Left cardiac atrium (tissue), 4 donors: ENCODE results near the gene POLR3A. TPM values are rescaled to one million over a fixed set of nuclear protein-coding genes. Genes with fewer than 3 reads are reported as not detected.

Experiments used
- ATAC-seq, 2 donors: fragments of 200-7000 bp; cut with Tn5 transposase; one replicate each; pipeline ENCODE4 v1.9.1; 2020; ENCODE audit warnings: mild to moderate bottlenecking in 2 of 2, moderate library complexity in 2 of 2
- DNase-seq: peaks from one replicate; pipeline ENCODE4 v3.0.0-alpha.2; 2020
- intact Hi-C, 2 donors: fragments of 100-400 bp; cut with DNase I; formaldehyde crosslinking; loops; one replicate each; pipeline versions ENCODE4 v1.14.1 to v1.15.1; 2022 to 2023
- total RNA-seq, 2 donors: library from RNA; stranded (reverse); fragmentation: NEBNext Ultra II Directional; extraction: Animal tissue kit (Norgen Biotek cat#: 25700); gene quantifications; one replicate each; pipeline ENCODE4 v1.2.1, GENCODE V29; 2021
- donor health status: DM: no; HTN: yes; CAD: no.
- donor health status: DM: no; HTN: yes; CAD: no; lungs with severe emphysema.
- donor health status: DM: yes; HTN: yes; CAD: no.
- donor health status: Dilated cardiomyopathy.

The POLR3A gene
- total RNA-seq, 2 donors from 2014 or later: 9.7 to 10.2 TPM

- intact Hi-C loops: loop anchor here (10.0 kb wide), 2 partner anchors 261 to 601 kb away; no protein-coding TSS in a partner anchor
- ATAC-seq: no peak
Observed at GRCh38 chr10:78053211-78053868, 24.0 kb upstream of the POLR3A start.

DNA sequence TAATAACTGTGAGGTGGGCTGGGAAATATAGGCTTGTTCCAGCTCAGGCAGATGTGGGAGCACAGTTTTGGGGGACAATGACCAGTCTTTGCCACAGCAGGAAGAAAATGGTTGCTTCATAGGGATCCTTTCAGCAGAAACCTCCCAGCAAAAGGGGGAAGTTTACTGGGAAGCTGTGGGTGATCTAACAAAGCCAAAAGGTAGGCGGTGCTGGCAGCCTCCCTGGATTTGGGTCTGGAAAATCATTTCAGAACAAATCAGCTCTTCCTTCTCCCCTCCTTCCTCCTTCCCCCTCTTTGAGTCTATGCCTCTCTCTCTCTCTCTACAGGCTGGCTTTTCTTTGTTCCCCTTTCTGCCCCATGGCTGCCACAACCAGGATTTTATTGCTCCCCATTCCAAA is 20.5 kb upstream of the POLR3A start:
- intact Hi-C loops: loop anchor here (5.0 to 10.0 kb wide), 4 partner anchors 252 to 1142 kb away; no protein-coding TSS in a partner anchor
- no peak for ATAC-seq
- DNase-seq: no peak

More at GRCh38 chr10:78053211-78053868, 24.0 kb upstream of the POLR3A start:
- DNase-seq: no peak

DNA sequence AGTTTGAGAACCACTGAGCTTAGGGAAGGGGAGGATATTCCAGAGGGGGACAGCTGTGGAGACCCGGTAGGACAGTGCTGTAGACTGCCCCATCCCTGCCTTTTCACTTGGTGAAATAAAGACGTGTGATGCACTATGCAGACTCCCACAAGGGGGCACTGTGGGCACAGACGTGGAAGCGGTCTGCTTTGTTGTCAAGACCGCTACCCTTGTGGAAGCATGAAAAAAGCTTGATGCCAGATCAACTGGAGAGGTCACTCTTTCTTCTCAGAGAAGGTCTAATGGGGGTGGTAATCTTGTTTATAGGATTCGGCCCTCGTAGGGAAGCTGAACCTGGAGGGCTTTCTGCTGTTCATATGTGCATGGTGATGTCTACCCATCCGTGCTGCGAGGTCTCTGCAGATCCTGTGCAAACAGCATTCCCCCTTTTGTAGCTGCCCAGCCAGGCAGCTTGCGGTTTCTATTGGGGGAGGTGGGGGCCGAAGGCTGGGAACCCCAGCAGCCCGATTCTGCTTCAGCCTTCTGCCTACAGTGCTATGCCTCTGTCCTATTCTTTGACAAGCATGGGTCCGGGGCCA is 18.1 kb upstream of the POLR3A start:
- DNase-seq: peak; percentile 91
- peak; percentile 81 to 87 for ATAC-seq
- intact Hi-C loops: loop anchor here (5.0 to 10.0 kb wide), 3 partner anchors 255 to 1145 kb away; no protein-coding TSS in a partner anchor

DNA sequence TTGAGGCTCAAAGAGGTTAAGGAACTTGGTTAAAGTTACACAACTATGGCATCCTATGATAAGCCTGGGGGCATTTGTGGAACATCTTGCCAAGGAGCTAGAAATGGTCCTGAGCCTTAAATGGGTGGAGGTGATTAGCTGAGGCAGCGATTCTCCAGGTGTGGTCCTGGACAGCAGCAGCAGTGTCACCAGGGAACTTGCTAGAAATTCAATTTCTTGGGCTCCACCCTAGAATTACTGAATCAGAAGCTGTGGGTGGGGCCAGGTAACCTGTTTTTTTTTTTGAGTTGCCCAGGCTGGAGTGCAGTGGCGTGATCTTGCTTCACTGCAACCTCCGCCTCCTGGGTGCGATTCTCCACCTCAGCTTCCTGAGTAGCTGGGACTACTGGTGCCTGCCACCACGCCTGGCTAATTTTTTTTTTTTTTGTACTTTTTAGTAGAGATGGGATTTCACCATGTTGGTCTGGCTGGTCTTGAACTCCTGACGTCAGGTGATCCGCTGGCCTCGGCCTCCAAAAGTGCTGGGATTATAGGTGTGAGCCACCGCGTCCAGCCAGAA is 17.5 kb upstream of the POLR3A start:
- DNase-seq (no peak), ATAC-seq (no peak)
- intact Hi-C loops: loop anchor here (5.0 to 10.0 kb wide), 3 partner anchors 256 to 1146 kb away; no protein-coding TSS in a partner anchor

DNA sequence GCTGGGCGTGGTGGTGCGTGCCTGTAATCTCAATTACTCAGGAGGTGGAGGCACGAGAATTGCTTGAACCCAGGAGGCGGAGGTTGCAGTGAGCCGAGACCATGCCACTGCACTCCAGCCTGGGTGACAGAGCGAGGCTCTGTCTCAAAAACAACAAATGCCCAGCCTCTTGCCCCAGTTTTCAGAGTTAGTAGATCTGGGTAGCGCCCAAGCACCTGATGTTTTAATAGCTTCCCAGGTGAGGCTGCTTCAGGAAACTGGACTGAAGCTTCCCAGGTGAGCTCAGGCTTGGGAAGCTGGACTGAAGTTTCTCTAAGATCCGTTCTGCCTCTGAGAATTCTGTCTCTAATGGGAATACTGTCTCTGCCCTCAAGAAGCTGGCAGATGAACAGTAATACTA is 16.5 kb upstream of the POLR3A start:
- DNase-seq: no peak
- intact Hi-C loops: loop anchor here (5.0 to 10.0 kb wide), 3 partner anchors 256 to 1146 kb away; no protein-coding TSS in a partner anchor

GRCh38 chr10:78045237-78045636 is 15.9 kb upstream of the POLR3A start:
- ATAC-seq (no peak), DNase-seq (no peak)
- intact Hi-C loops: loop anchor here (5.0 to 10.0 kb wide), 3 partner anchors 257 to 1147 kb away; no protein-coding TSS in a partner anchor

More for the DNA sequence above, 16.5 kb upstream of the POLR3A start:
- ATAC-seq: no peak

- ATAC-seq (no peak), DNase-seq (no peak)
- intact Hi-C loops: loop anchor here (5.0 to 10.0 kb wide), 3 partner anchors 258 to 1148 kb away; no protein-coding TSS in a partner anchor
Observed at GRCh38 chr10:78044699-78045098, 15.4 kb upstream of the POLR3A start.

DNA sequence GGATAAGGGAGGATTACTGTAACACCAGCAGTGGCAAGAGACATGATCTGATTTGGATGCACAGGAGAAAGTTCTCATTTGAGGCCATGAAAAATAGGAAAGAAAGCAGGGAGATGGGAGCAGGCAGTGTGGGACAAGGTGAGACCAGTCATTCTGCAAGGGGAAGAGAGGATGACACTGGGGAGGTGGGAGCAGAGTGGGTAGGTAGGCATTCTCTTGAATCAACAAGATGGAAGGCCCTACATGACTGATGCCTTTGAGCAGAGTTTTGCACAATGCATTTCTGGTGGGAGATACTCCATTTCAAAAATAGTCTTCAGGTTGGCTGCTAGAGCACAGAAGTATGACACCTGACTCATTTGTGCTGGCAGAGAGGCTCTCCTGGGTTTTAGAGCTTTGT is 14.9 kb upstream of the POLR3A start:
- DNase-seq (no peak), ATAC-seq (no peak)
- intact Hi-C loops: loop anchor here in 1 of 2 donors (10.0 kb wide), 1 partner anchor 611 kb away; no protein-coding TSS in a partner anchor

DNA sequence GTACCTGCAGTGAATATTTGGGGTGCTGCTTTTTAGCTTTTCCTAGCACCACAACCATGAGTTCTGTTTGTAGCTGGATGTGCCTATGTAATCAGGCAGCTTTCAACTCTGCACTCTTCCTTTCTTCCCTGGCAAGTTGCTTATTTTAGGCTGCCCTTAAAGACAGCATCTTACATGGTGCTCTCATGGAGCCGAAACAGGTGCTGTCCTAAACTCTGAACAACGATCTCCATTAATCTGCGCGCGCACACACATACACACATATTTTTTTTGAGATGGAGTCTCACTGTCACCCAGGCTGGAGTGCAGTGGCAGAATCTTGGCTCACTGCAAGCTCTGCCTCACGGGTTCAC is 13.4 kb upstream of the POLR3A start:
- intact Hi-C loops: loop anchor here in 1 of 2 donors (10.0 kb wide), 1 partner anchor 612 kb away; no protein-coding TSS in a partner anchor
- DNase-seq (no peak), ATAC-seq (no peak)

GRCh38 chr10:78042058-78042751 is 12.9 kb upstream of the POLR3A start:
- no peak for DNase-seq
- no peak for ATAC-seq
- intact Hi-C loops: loop anchor here in 1 of 2 donors (10.0 kb wide), 1 partner anchor 613 kb away; no protein-coding TSS in a partner anchor

DNA sequence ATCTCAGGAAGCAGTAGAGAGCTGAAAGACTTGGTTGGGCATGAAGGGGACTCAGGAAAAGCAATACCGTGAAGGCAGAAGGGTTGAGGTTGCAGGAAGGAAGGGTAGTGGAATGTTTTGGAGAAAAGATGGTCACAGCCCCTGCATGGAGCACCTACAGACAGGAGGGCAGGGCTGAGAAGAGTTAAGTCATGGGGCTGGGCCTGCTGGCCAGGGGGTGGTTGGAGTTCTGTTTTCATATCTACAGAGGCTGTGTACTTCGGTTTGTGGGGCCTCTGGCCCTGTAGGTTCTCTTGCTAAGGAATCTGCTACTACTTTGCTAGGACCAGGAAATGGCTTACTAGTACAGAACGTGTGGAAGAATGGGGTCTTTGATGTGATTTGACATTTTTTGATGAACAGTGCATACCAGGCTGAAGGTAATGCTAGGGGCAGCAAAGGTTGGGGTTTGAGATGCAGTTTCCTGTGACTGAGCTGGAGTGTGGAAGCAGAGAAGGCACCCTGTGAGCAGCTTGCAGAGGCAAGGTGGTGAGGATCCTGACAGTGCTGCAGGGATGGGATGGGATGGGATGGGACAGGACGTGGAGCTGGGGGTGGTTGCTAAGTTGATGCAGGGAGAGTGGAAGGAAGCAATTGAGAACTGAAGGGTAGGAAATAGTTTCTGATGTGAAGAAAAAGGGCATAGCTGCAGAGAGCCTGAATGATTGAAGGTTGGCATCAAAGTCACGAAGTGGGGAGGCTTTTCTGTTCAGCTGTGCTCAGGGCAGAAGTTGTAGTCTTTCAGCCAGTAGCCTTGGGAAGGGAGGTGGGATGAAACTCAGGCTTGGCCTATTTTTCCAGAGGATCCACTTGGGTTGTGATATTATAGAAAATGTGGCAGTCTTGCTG is 12.1 kb upstream of the POLR3A start:
- intact Hi-C loops: loop anchor here in 1 of 2 donors (10.0 kb wide), 1 partner anchor 613 kb away; no protein-coding TSS in a partner anchor
- no peak for DNase-seq
- no peak for ATAC-seq

GRCh38 chr10:78039743-78040142 is 10.4 kb upstream of the POLR3A start:
- ATAC-seq (no peak), DNase-seq (no peak)
- intact Hi-C loops: loop anchor here in 1 of 2 donors (10.0 kb wide), 1 partner anchor 615 kb away; no protein-coding TSS in a partner anchor

DNA sequence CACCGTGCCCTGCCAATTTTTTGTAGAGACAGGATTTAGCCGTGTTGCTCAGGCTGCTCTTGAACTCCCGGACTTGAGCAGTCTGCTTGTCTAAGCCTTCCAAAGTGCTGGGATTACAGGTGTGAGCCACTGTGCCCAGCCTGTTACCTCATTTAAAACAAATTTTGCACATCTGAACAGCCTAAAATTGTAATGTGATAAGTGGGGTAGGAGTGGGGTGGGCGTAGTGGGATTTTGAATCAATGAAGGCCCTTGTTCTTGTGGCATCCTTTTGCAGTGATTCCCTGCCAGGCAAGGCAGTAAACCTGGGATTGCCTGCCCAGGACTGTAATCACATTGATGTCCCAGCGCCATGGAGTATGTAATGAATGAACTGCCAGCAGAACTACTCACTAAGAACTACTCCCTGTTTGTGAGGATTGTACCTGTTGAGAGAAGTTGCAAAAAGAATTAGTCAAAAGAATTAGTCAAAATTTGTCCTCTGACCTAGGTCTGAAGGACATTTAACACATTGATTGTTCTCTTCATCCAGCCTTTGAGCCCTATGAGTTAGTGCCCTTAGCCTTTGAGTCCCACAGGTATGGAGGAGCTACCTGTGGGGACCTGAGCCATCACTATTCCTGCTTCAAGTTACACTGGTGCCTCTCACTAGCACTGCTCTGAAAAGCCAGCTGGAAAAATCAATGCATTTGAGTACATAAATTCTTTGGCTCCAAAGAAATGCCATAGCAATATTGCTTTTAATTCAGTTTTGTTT is 9.7 kb upstream of the POLR3A start:
- no peak for DNase-seq
- ATAC-seq: no peak
- intact Hi-C loops: no loop called here

GRCh38 chr10:78038105-78038504 is 8.8 kb upstream of the POLR3A start:
- no peak for ATAC-seq
- intact Hi-C loops: no loop called here
- DNase-seq: no peak

- no peak for DNase-seq
- intact Hi-C loops: no loop called here
- no peak for ATAC-seq
Observed at GRCh38 chr10:78035933-78036583, 6.7 kb upstream of the POLR3A start.

GRCh38 chr10:78035437-78035836 is 6.1 kb upstream of the POLR3A start:
- ATAC-seq (no peak), DNase-seq (no peak)
- intact Hi-C loops: no loop called here

GRCh38 chr10:78035025-78035424 is 5.7 kb upstream of the POLR3A start:
- ATAC-seq (no peak), DNase-seq (no peak)
- intact Hi-C loops: no loop called here
